RPMI8226 (cell line): Measurements from ENCODE around the gene ANKEF1.
"Not testable (repeated sequence)": the region's sequence is repeated elsewhere in the genome, so short reads cannot be mapped to it uniquely, and the experiment has no call there.

Source experiments
- DNase-seq: peaks from one replicate; pipeline ENCODE4 v3.0.0-alpha.2; 2015

The ANKEF1 gene

DNA sequence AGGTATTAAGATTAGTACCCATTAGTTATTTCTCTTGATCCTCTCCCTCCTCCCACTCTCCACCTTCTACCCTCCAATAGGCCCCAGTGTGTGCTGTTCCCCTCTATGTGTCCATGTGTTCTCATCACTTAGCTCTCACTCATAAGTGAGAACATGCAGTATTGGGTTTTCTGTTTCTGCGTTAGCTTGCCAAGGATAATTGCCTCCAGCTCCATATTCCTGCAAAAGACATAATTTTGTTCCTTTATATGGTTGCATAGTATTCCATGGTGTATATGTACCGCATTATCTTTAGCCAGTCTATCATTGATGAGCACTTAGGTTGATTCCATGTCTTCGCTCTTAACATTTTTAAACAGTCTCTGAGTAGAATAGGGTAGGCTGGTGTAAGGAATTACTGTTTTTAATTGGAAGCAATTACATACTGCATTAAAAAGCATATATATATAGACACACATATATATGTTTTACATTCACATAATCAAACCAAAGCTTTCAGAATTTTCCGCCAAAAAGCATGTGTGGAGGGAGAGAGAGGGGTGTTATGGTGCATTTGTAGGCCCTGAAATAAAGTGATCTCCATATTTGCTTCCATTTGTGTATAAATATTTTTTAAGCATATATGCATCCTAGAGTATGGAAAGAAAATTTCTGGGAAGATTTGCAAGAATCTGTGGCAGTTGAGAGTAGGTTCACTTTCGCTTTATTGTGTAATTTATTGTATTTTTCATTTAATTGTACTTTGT, 709 bp upstream of the ANKEF1 start:
- DNase-seq = no peak

DNA sequence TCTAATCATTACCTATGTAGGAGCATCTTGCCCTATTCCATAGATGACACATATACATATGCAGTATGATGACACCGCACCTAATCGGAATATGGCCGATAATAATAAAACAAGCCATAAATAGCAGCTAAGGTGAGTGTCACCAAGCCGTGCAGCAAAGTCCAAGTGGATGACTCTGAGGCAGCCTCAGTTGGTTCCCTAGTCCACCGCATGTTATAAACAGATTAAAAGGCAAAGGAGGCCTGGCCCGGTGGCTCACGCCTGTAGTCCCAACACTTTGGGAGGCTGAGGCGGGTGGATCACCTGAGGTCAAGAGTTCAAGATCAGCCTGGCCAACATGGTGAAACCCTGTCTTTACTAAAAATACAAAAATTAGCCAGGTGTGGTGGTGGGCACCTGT, 1.5 kb downstream of the ANKEF1 start:
- not testable (repeated sequence) for DNase-seq

DNA sequence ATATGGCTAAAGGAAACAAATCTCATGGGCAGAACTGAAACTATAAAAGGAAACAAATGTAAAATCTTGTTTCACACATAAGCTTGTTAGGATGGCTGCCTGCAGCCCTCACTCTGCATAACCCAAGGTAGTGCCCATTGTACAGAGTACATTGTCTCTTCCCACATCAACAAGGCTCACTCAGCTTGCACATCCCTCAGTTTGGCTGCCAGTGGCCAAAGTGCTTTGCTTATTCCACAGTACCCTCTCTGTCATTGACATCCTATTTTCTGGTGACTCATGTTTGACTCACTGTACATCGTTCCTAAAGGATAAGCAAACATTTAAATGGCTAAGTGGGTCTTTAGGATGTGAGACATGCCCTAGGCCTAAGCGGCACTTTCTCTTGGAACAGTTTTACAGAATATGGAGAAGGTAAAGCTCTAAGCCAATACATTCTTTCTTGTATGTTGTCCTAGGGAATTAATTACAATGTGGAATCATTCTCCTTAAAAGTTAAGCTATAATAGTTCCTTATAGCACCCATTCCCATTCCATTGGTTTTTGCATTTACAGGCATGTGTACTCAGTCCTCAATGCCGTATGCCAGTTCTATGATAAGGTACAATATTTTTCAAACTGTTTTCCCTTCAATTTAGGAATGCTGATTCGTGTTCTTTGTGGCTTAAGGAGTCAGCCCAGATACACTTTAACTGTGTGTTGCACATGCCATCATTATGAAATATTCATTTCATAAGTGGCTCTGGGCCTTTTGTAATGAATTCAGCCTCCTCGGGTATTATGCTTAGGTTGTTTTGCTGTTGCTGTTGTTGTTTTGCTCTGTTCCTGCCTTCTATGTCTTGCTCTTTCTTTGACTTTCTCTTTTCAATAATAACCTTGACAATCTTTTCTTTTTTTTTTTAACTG, 5.5 kb downstream of the ANKEF1 start:
- no peak for DNase-seq

DNA sequence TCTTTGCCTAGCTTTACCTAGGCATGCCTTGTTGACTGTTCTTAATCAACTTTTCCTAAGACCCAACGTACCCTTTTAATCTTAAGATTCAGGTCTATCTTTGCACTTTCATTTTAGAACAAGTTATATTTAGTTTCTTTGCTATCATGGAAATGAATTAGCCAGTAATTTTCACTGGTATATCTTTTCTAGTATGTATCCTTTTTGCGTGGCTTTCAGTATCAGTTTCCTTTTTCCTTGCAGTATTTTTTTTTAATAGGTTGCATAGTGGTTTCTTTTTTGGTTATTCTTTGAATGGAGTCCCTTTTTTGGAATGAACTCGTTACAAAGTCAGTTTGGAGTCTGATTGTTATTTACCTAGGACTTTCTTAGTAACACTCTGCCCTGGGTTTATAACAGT, 7.3 kb downstream of the ANKEF1 start:
- DNase-seq = no peak

DNA sequence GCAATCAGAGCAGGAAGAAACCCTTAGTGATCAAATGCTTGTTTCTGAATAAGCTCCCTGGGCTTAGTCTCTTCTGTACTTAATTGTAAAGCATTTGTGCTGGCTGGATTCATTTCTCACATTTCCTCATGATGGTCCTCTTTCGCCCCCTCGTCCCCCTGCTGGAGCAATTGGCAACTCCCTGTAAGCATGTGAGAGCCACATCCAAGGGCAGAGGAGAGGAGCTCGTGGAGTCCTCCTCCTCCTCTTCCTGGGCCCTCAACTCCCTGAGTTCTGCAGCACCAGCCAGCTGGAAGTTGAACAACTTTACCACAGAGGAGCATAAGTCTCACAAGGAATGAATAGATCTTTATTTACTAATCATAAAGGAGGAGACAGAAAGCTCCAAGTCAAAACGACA, 12.6 kb downstream of the ANKEF1 start:
- peak; percentile 7 for DNase-seq

DNA sequence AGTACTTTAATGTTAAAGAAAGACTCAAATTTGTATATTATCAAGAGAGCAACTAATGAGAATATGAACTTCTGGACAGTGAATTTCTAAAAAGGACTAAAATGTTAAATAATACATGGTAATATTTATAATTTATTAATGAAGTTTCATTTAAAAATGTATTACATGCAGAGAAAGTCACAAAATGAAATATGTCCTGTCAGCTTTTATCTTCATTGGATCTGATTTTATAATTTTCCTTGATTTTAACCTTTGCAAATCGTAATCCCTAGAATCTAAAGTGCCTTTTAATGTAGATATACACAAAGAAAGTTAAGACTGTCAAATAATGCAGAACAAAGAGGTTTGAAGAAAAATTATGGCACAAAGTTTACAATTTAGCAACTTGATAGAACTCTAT, 16.4 kb downstream of the ANKEF1 start:
- no peak for DNase-seq

DNA sequence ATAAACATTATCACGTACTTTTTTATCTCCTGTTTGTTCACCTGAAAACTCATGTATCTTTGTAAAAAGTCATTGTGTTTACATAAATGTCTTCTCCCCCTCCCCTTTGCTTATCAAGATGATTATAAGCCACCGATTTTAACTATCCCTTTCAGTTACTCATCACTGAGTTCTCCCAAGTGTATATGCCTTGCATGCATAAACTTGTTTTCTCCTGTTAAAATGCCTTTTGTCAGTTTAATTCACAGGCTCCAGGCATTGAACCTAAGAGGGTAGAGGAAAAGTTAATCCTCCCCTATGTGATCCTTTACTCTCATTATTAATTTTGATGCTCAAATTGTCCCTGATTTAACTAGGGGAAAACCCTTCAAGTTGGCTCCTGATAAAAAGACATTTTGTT, 24.2 kb downstream of the ANKEF1 start:
- DNase-seq = no peak

DNA sequence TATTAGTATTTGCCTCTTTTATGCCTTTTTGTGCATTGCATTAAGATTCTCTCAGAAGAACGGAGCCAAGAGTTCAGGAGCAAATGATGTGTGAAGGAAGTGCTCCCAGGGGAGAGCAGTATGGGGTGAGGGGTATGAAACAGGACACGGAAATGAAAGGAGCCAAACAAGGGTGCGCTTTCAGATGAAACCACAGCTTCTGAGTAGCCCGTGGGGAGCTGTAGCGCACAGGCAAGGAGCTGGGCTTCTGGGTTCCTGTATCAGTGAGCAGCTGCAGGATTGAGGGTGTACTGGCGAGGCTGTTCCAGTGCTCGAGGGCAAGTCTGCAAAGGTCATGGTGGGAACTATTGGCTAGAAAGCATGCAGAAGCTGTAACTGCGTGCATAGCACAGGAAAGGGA, 25.4 kb downstream of the ANKEF1 start:
- peak; percentile 5 for DNase-seq

DNA sequence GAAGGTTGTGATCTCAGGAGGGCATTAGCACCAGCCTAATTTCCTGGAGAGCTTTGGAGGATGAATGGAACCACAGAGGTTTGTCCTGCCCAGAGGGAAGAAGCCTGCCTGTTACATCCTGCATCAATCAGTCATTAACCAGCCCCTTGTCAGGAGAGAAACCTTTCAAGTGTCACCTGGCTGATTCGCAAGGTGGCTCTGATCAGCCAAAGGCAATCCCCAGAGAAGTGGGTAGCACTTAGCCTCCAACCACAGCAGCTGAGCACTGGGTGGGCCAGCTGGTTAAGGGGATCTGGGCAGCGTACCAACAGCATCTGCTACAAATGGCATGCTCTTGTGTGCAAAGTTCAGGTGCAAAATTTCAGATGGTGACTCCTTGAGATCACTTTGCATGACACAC, 26.9 kb downstream of the ANKEF1 start:
- peak; percentile 17 for DNase-seq

DNA sequence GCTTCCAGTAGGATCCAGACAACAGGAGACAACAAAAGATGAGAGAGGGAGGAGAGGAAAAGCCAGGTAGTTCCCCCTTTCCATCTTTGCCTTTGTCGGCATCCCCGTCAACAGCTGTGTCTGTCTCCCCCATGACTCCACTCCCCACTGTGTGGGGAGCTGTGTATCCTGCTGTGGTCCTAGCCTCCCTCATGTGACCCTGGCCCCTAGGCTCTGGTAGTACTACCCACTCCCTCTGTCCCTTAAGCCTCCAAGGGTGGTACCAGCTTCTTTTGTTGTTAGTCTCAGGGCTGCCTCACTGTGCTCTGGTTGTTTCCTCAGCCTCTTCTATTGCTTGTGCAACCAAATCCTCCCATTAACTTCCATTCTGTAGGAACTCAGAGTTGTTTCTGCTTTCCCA, 28.7 kb downstream of the ANKEF1 start:
- no peak for DNase-seq

DNA sequence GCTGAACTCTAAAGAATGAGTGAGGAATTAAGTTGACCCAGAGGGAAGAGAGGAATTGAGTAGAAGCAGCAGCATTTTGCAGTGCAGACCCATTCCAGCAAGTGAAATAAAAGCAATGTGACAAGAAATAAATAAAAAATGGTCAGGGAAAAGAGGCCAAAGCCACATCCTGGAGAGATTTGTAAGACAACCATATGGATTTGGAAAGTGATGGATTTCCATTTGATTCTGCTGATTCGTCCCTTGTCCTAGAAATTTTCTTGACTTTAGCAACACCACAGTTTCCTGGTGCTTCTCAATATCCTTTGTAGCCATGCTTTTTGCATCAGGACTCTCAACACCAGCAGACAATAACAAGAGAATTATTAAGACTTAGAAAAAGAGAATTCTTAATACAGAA, 29.8 kb downstream of the ANKEF1 start:
- no peak for DNase-seq

DNA sequence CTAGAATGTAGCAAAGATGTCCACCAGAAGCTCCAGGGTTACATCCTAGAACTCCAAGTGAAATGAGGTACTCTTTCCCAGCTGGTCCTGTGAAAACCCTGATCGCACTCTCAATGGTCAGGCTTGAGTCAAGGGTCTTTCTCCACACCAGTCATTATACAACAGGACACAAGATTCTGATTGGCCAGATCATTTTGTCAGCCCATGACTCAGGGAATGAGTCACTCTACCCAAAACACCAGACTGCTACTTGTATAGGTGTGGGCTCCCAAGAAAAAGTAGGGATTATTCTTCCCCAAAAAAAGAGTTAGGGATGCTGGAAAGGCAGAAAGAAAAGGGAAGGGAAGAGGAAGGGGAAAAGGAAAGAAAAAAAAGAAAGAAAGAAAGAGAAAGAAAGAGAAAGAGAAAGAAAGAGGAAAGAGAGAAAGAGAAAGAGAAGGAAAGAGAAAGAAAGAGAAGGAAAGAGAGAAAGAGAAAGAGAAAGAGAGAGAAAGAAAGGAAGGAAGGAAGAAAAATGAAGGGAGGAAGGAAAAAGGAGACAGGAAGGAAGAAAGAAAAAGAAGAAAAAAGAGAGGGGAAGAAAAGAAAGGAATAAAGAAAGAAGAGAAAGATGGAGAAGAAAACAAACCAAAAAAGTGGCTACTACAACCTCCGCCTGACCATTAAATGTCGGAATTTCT, 30.5 kb downstream of the ANKEF1 start:
- no peak for DNase-seq

DNA sequence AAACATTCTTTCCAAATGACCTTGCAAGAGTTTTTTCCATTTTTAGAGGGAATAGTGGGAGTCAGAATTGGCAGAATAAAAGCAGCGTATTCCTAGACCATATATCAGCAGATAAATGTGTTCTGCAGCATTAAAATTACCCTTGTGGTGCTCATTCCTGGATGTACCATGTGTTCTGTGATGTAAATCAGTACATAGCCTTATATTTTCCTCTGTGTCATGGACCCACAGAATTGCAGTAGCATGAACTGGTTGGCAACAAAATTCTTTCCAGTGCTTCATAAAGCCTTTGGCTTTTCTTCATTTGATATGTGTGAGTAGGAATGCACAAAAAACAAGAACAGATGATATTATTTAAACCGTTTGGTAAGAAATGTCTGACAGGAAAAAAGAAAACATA, 32.5 kb downstream of the ANKEF1 start:
- DNase-seq = no peak

DNA sequence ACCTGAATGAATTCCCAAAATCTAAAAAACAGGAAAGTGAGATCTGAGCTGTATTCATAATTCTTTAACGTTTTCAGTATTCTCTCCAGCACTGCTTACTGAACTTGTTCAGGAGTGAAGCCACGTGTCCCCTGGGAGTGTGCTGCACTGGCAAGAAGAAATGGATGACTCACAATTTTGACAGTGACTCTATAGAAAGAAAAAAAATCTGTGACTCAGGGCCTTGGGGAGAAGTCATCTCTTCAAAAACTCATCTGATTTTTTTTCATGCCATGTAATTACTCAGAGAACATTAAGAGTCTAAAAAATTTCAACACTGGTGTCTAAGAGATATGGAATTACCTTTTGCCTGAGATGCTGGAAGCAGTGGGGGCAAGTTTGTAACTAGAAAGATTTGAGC, 39.7 kb downstream of the ANKEF1 start:
- DNase-seq = no peak

DNA sequence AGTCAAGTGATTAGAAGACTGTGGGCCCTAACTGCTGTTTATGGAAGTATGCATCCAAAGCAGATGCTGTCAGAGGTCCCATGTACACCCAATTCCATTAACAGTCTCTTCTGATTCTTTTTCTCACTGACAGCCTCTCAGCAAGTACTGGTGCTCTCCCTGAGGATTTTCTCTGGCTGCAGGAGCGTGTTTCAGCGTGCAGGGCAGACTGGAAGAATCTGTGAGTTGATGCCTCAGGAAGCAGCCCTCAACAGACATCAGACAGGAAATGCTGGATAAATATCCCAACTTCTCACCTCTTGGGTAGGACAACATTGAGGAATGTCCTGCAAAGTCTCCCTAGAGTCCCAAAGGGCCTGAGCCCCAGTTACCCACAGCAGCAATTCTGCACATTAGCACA, 40.8 kb downstream of the ANKEF1 start:
- DNase-seq = no peak

DNA sequence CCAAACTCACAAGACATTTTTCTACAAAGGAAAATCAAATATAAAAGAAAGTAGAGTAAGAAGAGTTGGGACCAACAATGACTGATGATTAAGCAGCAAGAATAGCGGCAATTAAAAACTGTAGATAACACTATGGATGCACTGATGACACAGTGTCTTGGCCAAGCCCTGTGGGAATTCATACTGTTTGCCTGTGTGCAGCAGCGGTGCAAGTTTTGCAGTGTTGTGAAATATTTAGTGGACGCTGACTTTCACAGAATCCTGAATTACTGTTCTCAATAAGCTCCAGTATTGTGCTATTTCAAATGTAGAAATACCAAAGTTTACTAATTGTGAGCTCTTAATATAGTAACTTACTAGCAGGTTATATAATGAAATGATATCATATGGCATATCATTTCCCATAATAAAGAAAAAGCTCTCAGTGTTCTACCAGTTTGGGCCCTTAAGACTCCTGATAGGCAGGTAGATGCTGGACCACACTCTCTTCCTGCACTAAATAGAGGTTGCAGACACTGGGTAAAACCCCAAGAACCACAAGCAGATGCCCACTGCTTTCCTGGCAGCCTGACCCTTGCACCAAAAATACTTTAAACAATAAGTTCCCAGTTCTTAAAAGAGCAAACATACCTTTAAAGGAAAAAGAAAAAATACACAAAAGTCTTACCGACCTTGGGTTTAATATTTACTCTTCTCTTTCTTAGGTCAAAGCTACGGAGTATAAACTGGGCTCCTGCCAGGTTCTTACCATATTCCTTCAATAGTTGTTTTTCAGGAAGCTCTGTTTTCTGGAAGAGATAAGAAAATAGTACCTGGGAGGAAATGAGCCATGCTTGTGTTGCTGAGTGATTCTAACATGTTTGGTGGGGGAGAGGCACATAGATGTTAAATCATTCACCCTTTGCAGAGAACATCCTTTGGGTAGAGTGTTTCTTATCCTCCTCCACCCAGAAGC, 41.6 kb downstream of the ANKEF1 start:
- DNase-seq = no peak

DNA sequence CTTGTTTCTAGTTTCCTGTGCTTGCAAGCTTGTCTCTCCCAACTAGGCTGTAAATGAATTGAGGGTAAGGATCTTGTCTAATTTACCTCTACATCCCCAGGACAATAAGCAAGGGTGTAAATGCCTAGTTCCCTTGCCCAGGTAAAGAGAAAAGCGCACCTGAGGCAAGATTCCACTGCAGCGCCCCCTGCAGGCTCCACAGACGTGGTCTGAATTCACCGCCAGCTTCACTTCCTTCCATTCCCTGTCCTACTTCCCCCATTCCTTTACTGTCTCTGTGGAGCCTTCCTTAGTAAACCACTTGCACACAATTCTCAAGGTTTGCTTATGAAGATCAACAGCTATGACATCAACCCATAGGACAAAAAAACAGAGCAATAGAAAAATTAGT, 42.3 kb downstream of the ANKEF1 start:
- peak; percentile 24 for DNase-seq

DNA sequence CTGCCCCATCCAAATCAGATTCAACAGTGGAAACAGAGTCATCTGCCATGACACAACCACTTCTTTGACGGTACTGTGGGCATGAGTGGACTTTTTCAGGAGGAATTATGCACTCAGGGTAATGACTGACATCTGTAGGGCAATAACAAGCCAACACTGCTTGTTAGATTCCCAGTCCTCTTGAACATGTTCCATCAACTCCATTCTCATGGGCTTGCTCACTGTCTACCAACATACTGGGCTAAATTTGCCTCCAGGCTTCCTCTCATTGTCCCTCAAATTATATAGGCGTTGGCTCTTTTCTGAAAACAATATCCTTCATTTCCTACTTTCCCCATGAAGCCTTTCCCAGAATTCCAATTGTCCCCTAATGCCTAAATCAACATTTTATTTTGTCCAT, 43.1 kb downstream of the ANKEF1 start:
- DNase-seq = no peak

DNA sequence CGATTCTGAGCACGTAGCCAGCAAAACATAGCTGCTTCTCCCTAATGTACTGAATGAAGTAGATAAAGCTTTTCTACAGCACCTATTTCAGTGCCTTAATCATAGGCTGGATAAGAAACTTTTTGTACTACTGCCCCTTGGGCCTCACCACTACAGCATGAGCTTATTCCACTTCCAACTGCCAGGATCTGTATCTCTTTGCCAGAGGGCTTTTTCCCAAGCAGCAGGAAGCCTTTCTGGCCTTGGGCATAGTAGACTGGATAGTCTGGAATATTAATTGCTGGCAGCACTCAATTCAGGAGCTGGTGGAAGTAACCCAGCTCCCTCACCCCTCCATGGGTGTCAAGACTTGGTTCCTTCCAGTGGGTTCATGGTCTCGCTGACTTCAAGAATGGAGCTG, 43.6 kb downstream of the ANKEF1 start:
- no peak for DNase-seq

DNA sequence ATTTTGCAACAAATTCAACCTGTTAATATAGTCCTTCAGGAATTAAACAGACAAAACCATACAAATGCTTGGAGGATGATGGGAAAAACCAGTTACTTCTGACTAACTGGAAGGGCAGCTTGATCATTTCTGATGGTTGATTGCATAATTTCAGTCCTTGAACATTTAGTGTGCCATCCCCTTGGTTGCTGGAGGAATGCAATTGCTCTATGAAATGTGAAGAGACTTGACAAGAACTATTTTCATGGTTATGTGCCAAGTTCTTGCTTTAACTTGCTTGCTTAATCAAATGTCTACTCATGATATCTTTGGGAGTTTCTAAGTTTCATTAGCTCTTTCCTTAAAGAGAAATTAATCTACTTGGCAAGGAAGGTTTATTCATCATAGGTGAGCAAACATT, 45.2 kb downstream of the ANKEF1 start:
- no peak for DNase-seq

DNA sequence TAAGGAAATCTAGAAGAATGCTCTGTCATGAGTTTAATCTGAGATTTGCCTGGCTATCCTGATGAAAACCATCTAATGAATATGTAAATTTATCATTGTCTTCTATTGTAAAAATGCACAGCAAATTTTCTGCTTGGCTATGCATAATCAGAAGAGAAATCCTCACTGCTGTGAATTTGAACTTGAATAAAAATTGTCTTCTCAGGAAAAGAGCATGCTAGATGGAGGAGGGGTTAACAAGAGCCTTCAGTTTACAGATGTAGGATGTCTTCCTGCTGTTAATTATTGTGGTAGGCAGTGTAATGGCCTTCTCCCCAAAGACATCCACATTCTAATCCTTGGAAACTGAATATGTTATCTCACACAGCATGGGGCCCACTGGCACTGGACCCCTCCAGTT, 45.8 kb downstream of the ANKEF1 start:
- DNase-seq = no peak

DNA sequence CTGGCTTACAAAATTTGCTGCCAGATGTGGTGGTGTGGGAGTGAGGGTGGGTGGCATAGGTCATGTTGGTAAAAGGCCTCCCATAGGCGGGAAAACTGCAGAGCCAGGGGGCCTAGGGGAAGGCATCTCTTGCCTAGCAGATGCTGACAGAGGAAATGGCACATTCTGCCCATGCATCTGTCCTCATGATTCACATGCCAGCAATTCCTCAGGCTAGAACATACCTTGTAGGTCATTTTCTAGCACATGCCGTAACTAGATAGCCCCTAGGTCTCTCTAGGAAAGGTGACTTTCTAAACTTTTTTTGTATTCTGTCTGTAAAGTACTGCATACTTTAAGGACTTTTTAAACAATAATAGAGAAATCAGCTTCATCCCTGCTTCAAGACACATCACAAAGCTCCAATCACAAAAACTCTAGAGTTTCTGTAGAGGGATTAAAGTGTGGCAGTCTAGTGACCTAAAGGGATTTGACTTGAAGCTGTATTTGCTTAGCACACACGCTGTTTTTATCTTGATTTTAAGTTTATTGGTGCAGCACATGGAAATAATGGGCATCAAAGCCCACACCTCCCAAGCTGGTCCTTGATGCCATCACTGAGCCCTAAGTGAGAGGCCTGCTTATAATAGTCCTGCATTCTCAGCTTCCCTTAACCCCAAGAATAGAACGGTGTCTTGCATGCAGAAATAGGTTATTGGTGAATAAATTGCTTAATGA, 55.2 kb downstream of the ANKEF1 start:
- no peak for DNase-seq
